ENCODE measurements around the gene OR7D4.
"Not testable (repeated sequence)": the region's sequence is repeated elsewhere in the genome, so short reads cannot be mapped to it uniquely, and the experiment has no call there.

OR7D4 gene

DNA sequence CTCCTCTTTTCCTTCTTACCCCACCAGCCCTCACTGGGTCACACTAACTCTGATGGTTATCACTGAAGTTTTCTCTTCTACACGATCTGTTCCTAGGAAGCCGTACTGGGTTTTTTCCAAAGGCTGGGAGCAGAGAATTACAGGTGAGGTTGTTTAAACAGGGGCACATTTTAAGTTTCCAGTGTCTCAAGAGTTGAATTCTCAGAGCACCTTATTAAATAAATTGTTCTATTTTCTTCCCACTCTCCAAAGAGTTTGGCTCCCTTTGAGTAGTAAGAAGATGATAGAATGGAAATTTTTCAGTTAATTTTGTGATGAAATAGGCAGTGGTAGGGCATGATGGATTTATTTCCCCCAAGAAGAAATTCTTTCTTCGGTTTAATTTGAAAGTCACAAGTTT lies at the start of gene OR7D4:
Gene OR7D4 (minus strand): TSS at position 101 of the 400 bp plus-strand sequence. CDS start 4,752 bp downstream, outside the sequence.
- in situ Hi-C loops (cut with HindIII; ENCODE audit: low sequenced_read_pairs) = no loop called here

DNA sequence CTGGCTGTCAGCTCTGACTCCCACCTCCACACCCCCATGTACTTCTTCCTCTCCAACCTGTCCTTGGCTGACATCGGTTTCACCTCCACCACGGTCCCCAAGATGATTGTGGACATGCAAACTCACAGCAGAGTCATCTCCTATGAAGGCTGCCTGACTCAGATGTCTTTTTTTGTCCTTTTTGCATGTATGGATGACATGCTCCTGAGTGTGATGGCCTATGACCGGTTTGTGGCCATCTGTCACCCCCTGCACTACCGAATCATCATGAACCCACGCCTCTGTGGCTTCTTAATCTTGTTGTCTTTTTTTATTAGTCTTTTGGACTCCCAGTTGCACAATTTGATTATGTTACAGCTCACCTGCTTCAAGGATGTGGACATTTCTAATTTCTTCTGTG lies 31.8 kb upstream of the OR7D4 start:
- in situ Hi-C loops (cut with HindIII; ENCODE audit: low sequenced_read_pairs) = no loop called here

- in situ Hi-C loops (cut with HindIII; ENCODE audit: low sequenced_read_pairs) = no loop called here
Measured at GRCh38 chr19:9250630-9251029, 31.2 kb upstream of the OR7D4 start, which contains the start of gene OR7E24. TSS of gene OR7E24 (plus strand) at chr19:9250930. CDS start at chr19:9251044, 114 bp downstream.

GRCh38 chr19:9205501-9206113 lies 13.8 kb downstream of the OR7D4 start:
- in situ Hi-C loops (cut with HindIII; ENCODE audit: low sequenced_read_pairs) = no loop called here

GRCh38 chr19:9198044-9198443 lies 21.3 kb downstream of the OR7D4 start:
- in situ Hi-C loops (cut with HindIII; ENCODE audit: low sequenced_read_pairs) = not testable (repeated sequence)

DNA sequence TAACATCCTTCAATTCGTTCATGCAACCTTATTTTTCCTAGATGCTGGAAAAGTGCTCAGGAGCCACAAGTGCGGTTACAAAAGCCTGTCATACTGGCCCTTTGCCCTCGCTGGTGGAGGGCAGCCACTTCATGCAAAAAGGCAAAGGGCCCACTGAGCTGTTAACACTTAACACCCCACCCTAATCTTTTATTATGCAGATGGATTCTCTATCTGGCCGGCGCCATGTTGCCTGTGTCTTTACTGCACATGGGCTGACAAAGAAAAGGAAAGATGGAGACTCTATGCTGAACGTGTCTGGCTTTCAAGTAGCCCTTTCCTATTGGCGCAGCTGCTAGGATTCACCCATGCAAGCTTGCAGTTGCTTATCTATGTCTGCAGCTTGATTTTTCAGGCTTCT lies 29.9 kb downstream of the OR7D4 start:
- in situ Hi-C loops (cut with HindIII; ENCODE audit: low sequenced_read_pairs) = no loop called here

DNA sequence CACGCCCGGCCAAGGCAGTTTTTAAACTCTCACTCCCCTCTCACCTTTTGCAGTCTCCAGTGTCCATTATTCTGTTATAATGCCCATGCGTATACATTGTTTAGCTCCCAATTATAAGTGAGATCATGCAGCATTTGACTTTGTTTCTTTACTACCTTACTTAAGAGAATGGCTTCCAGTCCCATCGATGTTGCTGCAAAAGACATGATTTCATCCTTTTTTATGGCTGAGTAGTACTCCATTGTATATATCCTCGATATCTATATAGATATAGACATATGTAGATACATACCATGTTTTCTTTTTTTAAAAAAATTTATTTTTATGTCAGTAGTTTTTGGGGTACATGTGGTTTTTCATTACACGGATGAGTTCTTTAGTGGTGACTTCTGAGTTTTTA lies 32.2 kb downstream of the OR7D4 start:
- in situ Hi-C loops (cut with HindIII; ENCODE audit: low sequenced_read_pairs) = no loop called here

DNA sequence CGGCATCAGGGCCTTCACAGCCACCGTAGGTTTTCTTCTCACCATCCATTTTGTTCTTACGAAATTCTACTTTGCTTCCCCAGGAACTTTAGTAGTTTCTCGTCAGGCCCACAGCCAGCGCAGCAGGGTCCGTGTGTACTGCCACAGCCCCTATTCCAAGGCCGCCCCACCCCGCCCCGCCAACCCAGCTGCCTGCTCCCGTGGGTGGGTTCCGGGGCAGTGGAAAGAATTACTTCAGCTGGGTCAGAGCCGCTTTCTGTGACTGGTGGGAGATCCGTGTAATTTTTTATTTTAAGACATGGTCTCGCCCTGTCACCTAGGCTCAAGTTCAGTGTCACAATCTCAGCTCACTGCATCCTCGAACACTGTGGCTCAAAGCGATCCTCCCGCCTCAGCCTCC lies 36.4 kb downstream of the OR7D4 start:
- in situ Hi-C loops (cut with HindIII; ENCODE audit: low sequenced_read_pairs) = no loop called here

- in situ Hi-C loops (cut with HindIII; ENCODE audit: low sequenced_read_pairs) = no loop called here
Measured at GRCh38 chr19:9178901-9179300, 40.5 kb downstream of the OR7D4 start, which contains the start of gene OR7D2. TSS of gene OR7D2 (plus strand) at chr19:9178979. CDS start at chr19:9185782, 6,803 bp downstream.

DNA sequence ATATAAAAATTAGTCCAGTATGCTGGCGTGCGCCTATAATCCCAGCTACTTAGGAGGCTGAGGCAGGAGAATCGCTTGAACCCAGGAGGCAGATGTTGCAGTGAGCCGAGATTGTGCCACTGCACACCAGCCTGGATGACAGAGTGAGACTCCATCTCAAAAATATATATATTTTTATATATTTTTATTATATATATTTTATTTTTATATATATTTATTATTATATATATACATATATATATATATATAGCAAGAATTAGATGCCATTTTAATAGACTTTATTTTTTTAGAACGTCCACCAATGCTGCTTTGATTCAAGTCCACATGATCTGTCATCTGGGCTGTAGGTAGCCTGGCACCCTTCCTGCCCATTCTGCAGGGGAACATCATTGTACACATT lies 44.1 kb downstream of the OR7D4 start:
- in situ Hi-C loops (cut with HindIII; ENCODE audit: low sequenced_read_pairs) = no loop called here

GRCh38 chr19:9171393-9171991 lies 47.9 kb downstream of the OR7D4 start:
- in situ Hi-C loops (cut with HindIII; ENCODE audit: low sequenced_read_pairs) = no loop called here

DNA sequence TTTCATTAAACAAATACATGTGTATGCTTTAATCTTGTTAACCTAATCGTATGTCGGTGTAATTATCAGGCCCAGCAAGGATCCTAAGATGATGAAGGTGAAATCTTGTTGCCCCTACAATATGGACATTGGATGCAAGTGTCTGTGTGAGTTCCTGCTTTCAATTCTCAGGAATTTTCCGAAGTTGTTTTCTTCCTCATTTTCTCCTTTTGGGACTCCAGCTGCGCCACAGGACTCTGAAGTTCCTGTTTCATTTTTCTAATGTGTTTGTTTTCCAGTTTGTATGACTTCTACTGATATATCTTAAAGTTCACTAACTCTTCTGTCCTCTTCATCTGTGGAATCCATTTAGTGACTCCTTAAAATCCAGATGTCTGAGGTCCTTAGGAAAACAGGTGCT lies 52.5 kb downstream of the OR7D4 start:
- in situ Hi-C loops (cut with HindIII; ENCODE audit: low sequenced_read_pairs) = no loop called here

- in situ Hi-C loops (cut with HindIII; ENCODE audit: low sequenced_read_pairs) = no loop called here
Measured at GRCh38 chr19:9165261-9165660, 54.1 kb downstream of the OR7D4 start.

- in situ Hi-C loops (cut with HindIII; ENCODE audit: low sequenced_read_pairs) = no loop called here
Measured at GRCh38 chr19:9161427-9161826, 58.0 kb downstream of the OR7D4 start.

Measured in DLD1 (cell line).